IMR-90 (cell line): ENCODE data around the gene RAF1. TPM values are rescaled to one million over a fixed set of nuclear protein-coding genes. Genes with fewer than 3 reads are reported as not detected.

Source experiments
- ATAC-seq: fragments of 200-7000 bp; cut with Tn5 transposase; 2 replicates; pipeline ENCODE4 v1.9.1; 2020; ENCODE audit warnings: low read depth, mild to moderate bottlenecking, moderate library complexity
- BruUV-seq: library from RNA; stranded (reverse); fragments of 400-500 nt; replicated peaks from 2 replicates; lab custom pipeline; 2021; lab: Mats Ljungman, UMichigan
- CTCF ChIA-PET: fragments of 300-600 bp; formaldehyde crosslinking; extraction: SDS; loops from one replicate; lab custom pipeline; 2021; ENCODE audit warnings: antibody characterized with exemption; lab: Yijun Ruan, JAX
- POLR2A ChIA-PET: fragments of 300-600 bp; sonication (Branson Sonifier 250); formaldehyde crosslinking; loops from one replicate; lab custom pipeline; 2022; ENCODE audit warnings: antibody characterized with exemption; ENCODE audit not compliant: unreplicated experiment; lab: Charles Lee
- DNase-seq: peaks from one replicate; pipeline ENCODE4 v3.0.0; 2013
- H2AFZ ChIP-seq: replicated peaks from 2 replicates; pipeline ENCODE3; 2013; ENCODE audit warnings: low read length, mild to moderate bottlenecking; ENCODE audit not compliant: poor library complexity
- H2AK5ac ChIP-seq: 2 replicates; pipeline ENCODE4 v1.6.1; 2013; ENCODE audit warnings: low read depth, low read length, inconsistent platforms
- H2AK9ac ChIP-seq: replicated peaks from 2 replicates; pipeline ENCODE3; 2013; ENCODE audit warnings: mild to moderate bottlenecking, low read depth, low read length, moderate library complexity; ENCODE audit not compliant: poor library complexity
- H2BK120ac ChIP-seq: 2 replicates; pipeline ENCODE4 v1.6.1; 2013; ENCODE audit warnings: low read depth, low read length, inconsistent platforms
- H2BK15ac ChIP-seq: 3 replicates; pipeline ENCODE4 v1.6.1; 2013; ENCODE audit warnings: low read depth, low read length, inconsistent platforms
- H2BK20ac ChIP-seq: 2 replicates; pipeline ENCODE4 v1.6.1; 2013; ENCODE audit warnings: low read depth, mild to moderate bottlenecking, inconsistent platforms, low read length, moderate library complexity
- H2BK5ac ChIP-seq: 2 replicates; pipeline ENCODE4 v1.6.1; 2013; ENCODE audit warnings: mild to moderate bottlenecking, low read depth, low read length, inconsistent platforms; ENCODE audit not compliant: poor library complexity, severe bottlenecking
- H3K14ac ChIP-seq: replicated peaks from 2 replicates; pipeline ENCODE4 v1.6.1; 2013; ENCODE audit warnings: low read depth, low read length, inconsistent platforms
- H3K18ac ChIP-seq: 2 replicates; pipeline ENCODE4 v1.6.1; 2013; ENCODE audit warnings: low read depth, low read length, control low read depth
- H3K23ac ChIP-seq: 2 replicates; pipeline ENCODE4 v1.6.1; 2013; ENCODE audit warnings: low read depth, low read length, inconsistent platforms
- H3K27ac ChIP-seq: 2 replicates; pipeline ENCODE4 v1.5.1; 2013; ENCODE audit warnings: mild to moderate bottlenecking, control low read depth, low read length; ENCODE audit not compliant: insufficient read depth
- H3K27me3 ChIP-seq: 2 replicates; pipeline ENCODE4 v1.6.1; 2013; ENCODE audit warnings: low read length; ENCODE audit not compliant: control insufficient read depth, insufficient read depth
- H3K36me3 ChIP-seq: 2 replicates; pipeline ENCODE4 v1.6.1; 2013; ENCODE audit warnings: low read length, mixed read lengths; ENCODE audit not compliant: control insufficient read depth, insufficient read depth
- H3K4ac ChIP-seq: 2 replicates; pipeline ENCODE4 v1.6.1; 2013; ENCODE audit warnings: low read depth, low read length, inconsistent platforms
- H3K4me1 ChIP-seq: 2 replicates; pipeline ENCODE4 v1.6.1; 2013; ENCODE audit warnings: low read length, mixed read lengths; ENCODE audit not compliant: control insufficient read depth, insufficient read depth
- H3K4me2 ChIP-seq: 2 replicates; pipeline ENCODE4 v1.6.1; 2013; ENCODE audit warnings: low read depth, mild to moderate bottlenecking, control low read depth, low read length, moderate library complexity
- H3K4me3 ChIP-seq: 2 replicates; pipeline ENCODE4 v1.5.1; 2013; ENCODE audit warnings: low read depth, mild to moderate bottlenecking, control low read depth, low read length, moderate library complexity; ENCODE audit not compliant: insufficient read depth
- H3K56ac ChIP-seq: 2 replicates; pipeline ENCODE4 v1.6.1; 2013; ENCODE audit warnings: low read length, inconsistent platforms; ENCODE audit not compliant: insufficient read depth; ENCODE audit errors: extremely low read depth
- H3K79me1 ChIP-seq, 2 experiments: 2 replicates each; pipeline ENCODE4 v1.6.1; 2013; ENCODE audit warnings: low read length in 2 of 2, inconsistent platforms in 1 of 2, low read depth in 1 of 2
- H3K9ac ChIP-seq: 2 replicates; pipeline ENCODE4 v1.6.1; 2013; ENCODE audit warnings: low read depth, low read length, control low read depth
- H3K9me1 ChIP-seq: 2 replicates; pipeline ENCODE4 v1.6.1; 2013; ENCODE audit warnings: low read length, inconsistent platforms; ENCODE audit not compliant: insufficient read depth
- H3K9me3 ChIP-seq: 2 replicates; pipeline ENCODE4 v1.6.1; 2013; ENCODE audit warnings: low read length; ENCODE audit not compliant: control insufficient read depth, insufficient read depth
- H4K20me1 ChIP-seq: 2 replicates; pipeline ENCODE4 v1.6.1; 2013; ENCODE audit warnings: low read length, inconsistent platforms; ENCODE audit not compliant: insufficient read depth
- H4K5ac ChIP-seq: 2 replicates; pipeline ENCODE4 v1.6.1; 2013; ENCODE audit warnings: mild to moderate bottlenecking, low read depth, low read length, control low read depth
- H4K8ac ChIP-seq, 2 experiments: 2 replicates each; pipeline ENCODE4 v1.6.1; 2013; ENCODE audit warnings: low read depth in 2 of 2, low read length in 2 of 2, control low read depth in 1 of 2, inconsistent platforms in 1 of 2
- H4K91ac ChIP-seq: 2 replicates; pipeline ENCODE4 v1.6.1; 2013; ENCODE audit warnings: low read depth, low read length, inconsistent platforms; ENCODE audit not compliant: insufficient read depth
- CEBPB ChIP-seq: IDR thresholded peaks from 2 replicates; pipeline ENCODE4 v1.6.1; 2012; ENCODE audit warnings: low read depth, low read length, improper control_type of control experiment
- ELK1 ChIP-seq: fragments of 150-350 bp; IDR thresholded peaks from 2 replicates; pipeline ENCODE4 v1.6.1; 2016; ENCODE audit warnings: low read depth, mild to moderate bottlenecking, low read length, moderate library complexity, borderline replicate concordance
- MAFK ChIP-seq: IDR thresholded peaks from 2 replicates; pipeline ENCODE4 v1.6.1; 2012; ENCODE audit warnings: low read depth, low read length, improper control_type of control experiment
- MAZ ChIP-seq: IDR thresholded peaks from 2 replicates; pipeline ENCODE4 v1.6.1; 2012; ENCODE audit warnings: low read depth, mild to moderate bottlenecking, low read length, improper control_type of control experiment, moderate library complexity, borderline replicate concordance
- MXI1 ChIP-seq: IDR thresholded peaks from 2 replicates; pipeline ENCODE4 v1.6.1; 2012; ENCODE audit warnings: low read depth, mild to moderate bottlenecking, low read length, moderate library complexity, borderline replicate concordance
- RAD21 ChIP-seq: IDR thresholded peaks from 2 replicates; pipeline ENCODE4 v1.6.1; 2012; ENCODE audit warnings: low read length, improper control_type of control experiment
- RCOR1 ChIP-seq: IDR thresholded peaks from 2 replicates; pipeline ENCODE4 v1.6.1; 2012; ENCODE audit warnings: mild to moderate bottlenecking, low read length, improper control_type of control experiment; ENCODE audit not compliant: insufficient replicate concordance
- RFX5 ChIP-seq: IDR thresholded peaks from 2 replicates; pipeline ENCODE4 v1.8.0; 2012; ENCODE audit warnings: low read depth, mild to moderate bottlenecking, low read length, moderate library complexity
- SMC3 ChIP-seq: fragments of 150-350 bp; IDR thresholded peaks from 2 replicates; pipeline ENCODE4 v1.6.1; 2016; ENCODE audit warnings: low read depth, mild to moderate bottlenecking, antibody characterized with exemption, low read length, moderate library complexity
- WGBS, 2 experiments: methylation state at CpG; one replicate each; pipeline versions ENCODE4 v1.1.5 to v1.1.7; 2013; ENCODE audit warnings: missing lambda C conversion rate in 2 of 2; ENCODE audit not compliant: insufficient read length in 1 of 2; ENCODE audit errors: extremely low coverage in 2 of 2; 5-methylcytosine and 5-hydroxymethylcytosine counted together
- dilution Hi-C: fragments of 300-500 bp; cut with HindIII; formaldehyde crosslinking; loops from one replicate; pipeline ENCODE4 v1.14.3; 2018; ENCODE audit warnings: low sequenced_read_pairs; ENCODE audit not compliant: unreplicated experiment
- in situ Hi-C: fragments of 300-500 bp; cut with MboI; formaldehyde crosslinking; loops from 3 replicates; pipeline ENCODE4 v1.14.3; 2019; ENCODE audit warnings: low sequenced_read_pairs, inconsistent platforms, mixed read lengths
- intact Hi-C: fragments of 100-400 bp; cut with micrococcal nuclease; formaldehyde crosslinking; loops from 2 replicates; pipeline ENCODE4 v1.10.0; 2022
- polyA plus RNA-seq, 3 experiments: library from polyadenylated mRNA; depleted of rRNA; stranded (reverse); fragments of >200 nt; gene quantifications; 2 replicates each; pipeline ENCODE4 v1.2.3, GENCODE V29; 2012; ENCODE audit warnings: low replicate concordance in 1 of 3
- total RNA-seq: library from RNA; depleted of rRNA; stranded (reverse); fragments of >200 nt; gene quantifications from 2 replicates; pipeline ENCODE4 v1.2.3, GENCODE V29; 2012

RAF1 gene
- total and polyA plus RNA-seq, 2 of the 4 experiments (the other 2 are of a cell fraction) = 115 to 151 TPM

- ATAC-seq (no peak), DNase-seq (no peak)
- no peak overlapping the region for H2BK15ac ChIP-seq
- H2AK5ac ChIP-seq = no peak overlapping the region
- 0 out of 2 replicates have a peak overlapping the region, but pooled peaks have one; percentile 19 for H3K14ac ChIP-seq
- intact Hi-C loops (loop anchor here (5.0 kb wide), 1 partner anchor 34 kb away; no protein-coding TSS in a partner anchor), in situ Hi-C loops (no loop called here), dilution Hi-C loops (no loop called here)
- H2BK5ac ChIP-seq = peak overlapping the region; percentile 88
- CTCF ChIA-PET = interaction anchor here (0.6 kb wide), 1 partner anchor 10 kb away, joined by 4 read pairs; no protein-coding TSS in a partner anchor
- no peak overlapping the region; the same call in 1 of the 2 replicates for H3K56ac ChIP-seq
- H3K79me1 ChIP-seq = peaks cover 29 to 64% of the 10 kb centered on the region in 2 experiments
- peaks cover 9% of the 10 kb centered on the region for H3K9me1 ChIP-seq
- peaks cover 33% of the 10 kb centered on the region for H3K36me3 ChIP-seq
- H3K23ac ChIP-seq = no peak overlapping the region
- no peaks in the 10 kb centered on the region for H3K27me3 ChIP-seq
- no peak overlapping the region for H4K91ac ChIP-seq
- no peaks in the 10 kb centered on the region for H3K9me3 ChIP-seq
- H3K4me3 ChIP-seq = no peak overlapping the region
- H4K5ac ChIP-seq = no peak overlapping the region
- no peak overlapping the region; the same call in 1 of the 2 replicates for H3K4ac ChIP-seq
- no peak overlapping the region for H2AK9ac ChIP-seq
- H3K18ac ChIP-seq = peak overlapping the region; percentile 47; the same call in 1 of the 2 replicates
- POLR2A ChIA-PET = no interaction called here
- no peak overlapping the region for H3K9ac ChIP-seq
- peak overlapping the region; percentile 14; the same call in 1 of the 2 replicates for H2BK20ac ChIP-seq
- H3K27ac ChIP-seq = peak overlapping the region; percentile 73; the same call in 1 of the 2 replicates
- H4K20me1 ChIP-seq = peaks cover 20% of the 10 kb centered on the region; the same call in 1 of the 2 replicates
- no TSS peak for BruUV-seq
- H3K4me2 ChIP-seq = peak overlapping the region; percentile 44; the same call in 1 of the 2 replicates
- peaks cover 10% of the 10 kb centered on the region for H3K4me1 ChIP-seq
- peak overlapping the region in 1 of 2 experiments; percentile 49; a peak in 1 of 4 replicates for H4K8ac ChIP-seq
- no peak overlapping the region for H2AFZ ChIP-seq
- H2BK120ac ChIP-seq = no peak overlapping the region
- WGBS, 2 experiments = no CpG with 5 or more reads among the region's 1 CpG
- no peak for TF ChIP-seq SMC3
- no peak for TF ChIP-seq RCOR1
- no peak for TF ChIP-seq MXI1
- no peak for TF ChIP-seq CEBPB
- no peak for TF ChIP-seq ELK1
- TF ChIP-seq RFX5 = no peak
- TF ChIP-seq MAFK = no peak
- TF ChIP-seq RAD21 = no peak
- TF ChIP-seq MAZ = no peak
Observed at GRCh38 chr3:12608376-12608775, 55.5 kb downstream of the RAF1 start.
